Aorta (tissue), 5 donors: ENCODE measurements around the gene FAM8A1. TPM values are rescaled to one million over a fixed set of nuclear protein-coding genes. Genes with fewer than 3 reads are reported as not detected.
"Not testable (repeated sequence)": the region's sequence is repeated elsewhere in the genome, so short reads cannot be mapped to it uniquely, and the experiment has no call there.

Source experiments
- ATAC-seq: fragments of 200-7000 bp; cut with Tn5 transposase; one replicate; pipeline ENCODE4 v1.9.1; 2022; ENCODE audit warnings: moderate library complexity; ENCODE audit not compliant: low FRiP score
- DNase-seq, 2 donors: peaks; one replicate each; pipeline ENCODE4 v3.0.0-alpha.2; 2020
- H3K27ac ChIP-seq, 2 donors: one replicate each; pipeline ENCODE4 v1.5.1; 2013; ENCODE audit warnings: low read length in 2 of 2, mild to moderate bottlenecking in 2 of 2, moderate library complexity in 2 of 2, control low read depth in 1 of 2, inconsistent platforms in 1 of 2, low read depth in 1 of 2
- H3K27me3 ChIP-seq, 2 donors: one replicate each; pipeline ENCODE4 v1.6.1; 2013; ENCODE audit warnings: control low read depth in 1 of 2, low read length in 1 of 2, mild to moderate bottlenecking in 1 of 2, moderate library complexity in 1 of 2; ENCODE audit not compliant: insufficient read depth in 2 of 2, control insufficient read depth in 1 of 2
- H3K36me3 ChIP-seq, 2 donors: one replicate each; pipeline ENCODE4 v1.6.1; 2013; ENCODE audit warnings: control low read depth in 1 of 2, low read length in 1 of 2, mild to moderate bottlenecking in 1 of 2; ENCODE audit not compliant: insufficient read depth in 2 of 2, control insufficient read depth in 1 of 2
- H3K4me1 ChIP-seq, 2 donors: one replicate each; pipeline ENCODE4 v1.6.1; 2013; ENCODE audit warnings: low read length in 2 of 2, control low read depth in 1 of 2, mild to moderate bottlenecking in 1 of 2, moderate library complexity in 1 of 2; ENCODE audit not compliant: insufficient read depth in 2 of 2, control insufficient read depth in 1 of 2
- H3K4me3 ChIP-seq, 2 donors: one replicate each; pipeline ENCODE4 v1.5.1; 2013; ENCODE audit warnings: low read length in 2 of 2, control low read depth in 1 of 2, mild to moderate bottlenecking in 1 of 2
- H3K9me3 ChIP-seq: one replicate; pipeline ENCODE4 v1.6.1; 2013; ENCODE audit warnings: mild to moderate bottlenecking, low read length; ENCODE audit not compliant: control insufficient read depth
- WGBS, 2 donors: extraction: QIAGEN DNeasy Blood & Tissue Kit; methylation state at CpG; one replicate each; pipeline ENCODE4 v1.1.7; 2013; 5-methylcytosine and 5-hydroxymethylcytosine counted together
- intact Hi-C, 2 donors: fragments of 100-400 bp; cut with DNase I; formaldehyde crosslinking; loops; one replicate each; pipeline versions ENCODE4 v1.14.2 to v1.15.0; 2022
- polyA plus RNA-seq, 2 donors: library from polyadenylated mRNA; stranded (reverse); fragments of 200-250 nt; gene quantifications; one replicate each; pipeline ENCODE4 v1.2.3, GENCODE V29; 2013
- total RNA-seq, 2 donors: library from RNA; stranded (reverse); fragmentation: NEBNext Ultra II Directional; extraction: Animal tissue kit (Norgen Biotek cat#: 25700); gene quantifications; one replicate each; pipeline ENCODE4 v1.2.1, GENCODE V29; 2021
- donor health status: healthy with polysubstance abuse.
- donor health status: Bipolar disorder and iron deficiency.
- donor health status: DM: no; HTN: no; CAD: no.
- donor health status: DM: no; HTN: no; CAD: no.
- donor health status: DM: yes; HTN: yes; CAD: no.

FAM8A1 gene
- total and polyA plus RNA-seq, 4 donors = 12.3 to 29.1 (median 27.2) TPM

GRCh38 chr6:17580518-17581048, 19.5 kb upstream of the FAM8A1 start:
- Histone ChIP-seq H3K4me3 (peak overlapping the region; percentile 27 to 45), H3K27me3 (no peaks in the 10 kb centered on the region), H3K27ac (peak overlapping the region in 1 of 2 donors; percentile 73), H3K9me3 (peaks cover 1% of the 10 kb centered on the region), H3K4me1 (no peaks in the 10 kb centered on the region), H3K36me3 (no peaks in the 10 kb centered on the region)
- WGBS, 2 donors = 8 to 12% methylated on average over 46 to 53 of the region's 53 CpGs
- intact Hi-C loops = loop anchor here (5.0 kb wide), 1 partner anchor 298 kb away; the partner anchor contains the start of gene RBM24 (in 2 of the 2)
- ATAC-seq (peak; percentile 84), DNase-seq (peak; percentile 61 to 77)

DNA sequence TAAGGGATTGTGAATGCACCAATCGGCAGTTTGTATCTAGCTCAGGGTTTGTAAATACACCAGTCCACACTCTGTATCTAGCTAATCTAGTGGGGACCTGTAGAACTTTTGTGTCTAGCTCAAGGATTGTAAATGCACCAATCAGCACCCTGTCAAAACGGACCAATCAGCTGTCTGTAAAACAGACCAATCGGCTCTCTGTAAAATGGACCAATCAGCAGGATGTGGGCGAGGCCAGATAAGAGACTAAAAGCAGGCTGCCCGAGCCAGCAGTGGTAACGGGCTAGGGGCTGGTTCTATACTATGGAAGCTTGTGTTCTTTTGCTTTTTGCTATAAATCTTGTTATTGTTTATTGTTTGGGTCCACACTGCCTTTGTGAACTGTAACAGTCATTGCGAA, 18.8 kb upstream of the FAM8A1 start:
- ATAC-seq, H3K4me3 ChIP-seq, DNase-seq, H3K36me3 ChIP-seq, H3K27ac ChIP-seq, H3K27me3 ChIP-seq, H3K4me1 ChIP-seq, H3K9me3 ChIP-seq: not testable (repeated sequence)
- intact Hi-C loops = loop anchor here (5.0 kb wide), 1 partner anchor 299 kb away; the partner anchor contains the start of gene RBM24 (in 2 of the 2)
- 93 to 95% methylated on average over 7 of the region's 7 CpGs for WGBS, 2 donors

- H3K4me3 ChIP-seq = no peak overlapping the region
- ATAC-seq (no peak), DNase-seq (no peak)
- WGBS, 2 donors = 3 to 4% methylated on average over 5 of the region's 5 CpGs
- no peaks in the 10 kb centered on the region for H3K36me3 ChIP-seq
- H3K27me3 ChIP-seq = no peaks in the 10 kb centered on the region
- H3K27ac ChIP-seq = peak overlapping the region; percentile 39 to 57
- intact Hi-C loops = loop anchor here (2.0 to 5.0 kb wide), 3 partner anchors 221 to 427 kb away; partner anchors contain the start of gene RBM24 (in 2 of the 2)
- H3K4me1 ChIP-seq = no peaks in the 10 kb centered on the region
- H3K9me3 ChIP-seq = no peaks in the 10 kb centered on the region
Measured at GRCh38 chr6:17583811-17584210, 16.3 kb upstream of the FAM8A1 start.

GRCh38 chr6:17584241-17584803, 15.8 kb upstream of the FAM8A1 start:
- 2 to 3% methylated on average over 7 of the region's 7 CpGs for WGBS, 2 donors
- Histone ChIP-seq H3K9me3 (no peaks in the 10 kb centered on the region), H3K27ac (peak overlapping the region in 1 of 2 donors; percentile 57), H3K36me3 (no peaks in the 10 kb centered on the region), H3K27me3 (no peaks in the 10 kb centered on the region), H3K4me3 (no peak overlapping the region), H3K4me1 (no peaks in the 10 kb centered on the region)
- intact Hi-C loops = loop anchor here (2.0 to 5.0 kb wide), 3 partner anchors 220 to 428 kb away; partner anchors contain the start of gene RBM24 (in 2 of the 2)
- ATAC-seq (peak; percentile 93), DNase-seq (no peak)

GRCh38 chr6:17585766-17586490, 14.2 kb upstream of the FAM8A1 start:
- H3K27me3 ChIP-seq = no peaks in the 10 kb centered on the region
- no peak for ATAC-seq
- H3K9me3 ChIP-seq = no peaks in the 10 kb centered on the region
- no peak for DNase-seq
- no peaks in the 10 kb centered on the region for H3K4me1 ChIP-seq
- intact Hi-C loops = loop anchor here (2.0 kb wide), 2 partner anchors 219 to 429 kb away; no protein-coding TSS in a partner anchor
- H3K27ac ChIP-seq = no peak overlapping the region
- no peak overlapping the region for H3K4me3 ChIP-seq
- 76 to 77% methylated on average over 7 of the region's 7 CpGs for WGBS, 2 donors
- H3K36me3 ChIP-seq = no peaks in the 10 kb centered on the region

DNA sequence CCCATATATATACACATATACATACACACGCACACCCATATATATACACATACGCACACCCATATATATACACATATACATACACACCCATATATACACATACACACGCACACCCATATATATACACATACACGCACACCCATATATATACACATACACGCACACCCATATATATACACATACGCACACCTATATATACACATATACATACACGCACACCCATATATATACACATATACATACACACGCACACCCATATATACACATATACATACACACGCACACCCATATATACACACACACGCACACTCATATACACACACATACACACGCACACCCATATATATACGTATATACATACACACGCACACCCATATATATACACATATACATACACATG, 13.5 kb upstream of the FAM8A1 start:
- H3K4me3 ChIP-seq, H3K9me3 ChIP-seq, intact Hi-C loops, ATAC-seq, H3K4me1 ChIP-seq, H3K27ac ChIP-seq, H3K27me3 ChIP-seq, DNase-seq, H3K36me3 ChIP-seq: not testable (repeated sequence)
- WGBS, 2 donors = 93 to 94% methylated on average over 13 of the region's 13 CpGs

DNA sequence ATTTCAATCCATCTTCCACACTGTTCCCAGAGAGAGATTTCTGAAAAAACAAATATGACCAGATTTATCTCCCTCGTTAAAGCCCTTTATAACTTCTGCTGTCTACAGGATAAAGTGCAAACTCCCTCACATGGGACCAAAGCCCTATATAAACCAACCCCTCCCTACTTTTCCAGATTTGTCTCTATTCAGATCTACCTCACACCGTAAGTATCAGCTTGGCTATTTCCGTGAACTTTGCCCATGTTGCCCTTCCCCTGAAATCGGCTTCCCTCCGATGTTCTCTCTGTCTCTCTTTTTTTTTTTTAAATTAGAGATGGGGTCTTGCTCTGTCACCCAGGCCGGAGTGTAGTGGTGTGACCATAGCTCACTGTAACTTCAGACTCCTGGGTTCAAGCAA, 12.1 kb upstream of the FAM8A1 start:
- DNase-seq (no peak), ATAC-seq (no peak)
- 86 to 90% methylated on average over 6 of the region's 6 CpGs for WGBS, 2 donors
- H3K9me3 ChIP-seq = no peaks in the 10 kb centered on the region
- intact Hi-C loops = no loop called here
- no peak overlapping the region for H3K27ac ChIP-seq
- no peaks in the 10 kb centered on the region for H3K4me1 ChIP-seq
- no peaks in the 10 kb centered on the region for H3K36me3 ChIP-seq
- no peaks in the 10 kb centered on the region for H3K27me3 ChIP-seq
- no peak overlapping the region for H3K4me3 ChIP-seq

DNA sequence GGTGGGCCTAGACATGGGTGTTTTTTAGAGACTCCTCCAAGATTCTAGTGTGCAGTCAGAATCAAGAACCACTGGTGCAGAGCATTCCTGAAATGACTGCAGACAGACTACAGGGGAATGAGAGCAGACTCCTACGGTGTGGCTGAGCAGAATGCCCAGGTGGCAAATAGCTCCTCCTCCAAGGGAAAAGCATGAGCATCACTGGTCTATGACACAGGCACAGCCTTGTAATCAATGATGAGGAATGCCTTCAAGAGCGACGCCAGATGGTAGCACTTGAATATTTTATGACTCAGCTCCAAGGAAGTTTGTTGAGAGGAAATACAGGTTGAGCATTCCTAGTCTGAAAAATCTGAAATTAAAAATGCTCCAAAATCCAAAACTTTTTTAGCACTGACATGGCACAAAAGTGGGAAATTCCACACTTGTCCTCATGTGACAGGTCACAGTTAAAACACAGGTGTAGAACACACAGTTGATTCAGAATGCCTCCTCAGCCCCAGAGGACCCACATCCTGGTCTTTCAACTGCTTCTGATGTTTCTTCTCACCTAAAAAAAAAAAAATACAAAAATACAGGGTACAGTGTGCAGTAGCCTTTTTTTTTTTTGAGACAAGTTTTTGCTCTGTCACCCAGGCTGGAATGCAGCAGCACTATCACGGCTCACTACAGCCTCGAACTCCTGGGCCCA, 10.6 kb upstream of the FAM8A1 start:
- H3K27ac ChIP-seq = no peak overlapping the region
- WGBS, 2 donors = 75 to 80% methylated on average over 5 of the region's 5 CpGs
- no peaks in the 10 kb centered on the region for H3K9me3 ChIP-seq
- no peak for DNase-seq
- no peaks in the 10 kb centered on the region for H3K27me3 ChIP-seq
- ATAC-seq = no peak
- H3K4me3 ChIP-seq = no peak overlapping the region
- intact Hi-C loops = no loop called here
- no peaks in the 10 kb centered on the region for H3K36me3 ChIP-seq
- H3K4me1 ChIP-seq = no peaks in the 10 kb centered on the region
